GM18861 (cell line): ENCODE measurements around the gene MAP7D3.

Experiments
- ATAC-seq: cut with Tn5 transposase; IDR thresholded peaks from one replicate; pipeline ENCODE4 v1.9.1; 2021; ENCODE audit not compliant: unreplicated experiment

MAP7D3 gene

GRCh38 chrX:136206916-136207315 lies 44.3 kb downstream of the MAP7D3 start:
- ATAC-seq = no peak

GRCh38 chrX:136205882-136206380 lies 45.3 kb downstream of the MAP7D3 start:
- no peak for ATAC-seq

GRCh38 chrX:136204571-136204970 lies 46.6 kb downstream of the MAP7D3 start:
- no peak for ATAC-seq

GRCh38 chrX:136203951-136204350 lies 47.2 kb downstream of the MAP7D3 start:
- ATAC-seq = no peak

- no peak for ATAC-seq
Measured at GRCh38 chrX:136203438-136203837, 47.8 kb downstream of the MAP7D3 start.

GRCh38 chrX:136202889-136203288 lies 48.3 kb downstream of the MAP7D3 start:
- no peak for ATAC-seq

GRCh38 chrX:136201601-136202000 lies 49.6 kb downstream of the MAP7D3 start:
- ATAC-seq = no peak

GRCh38 chrX:136200466-136200865 lies 50.7 kb downstream of the MAP7D3 start:
- ATAC-seq = no peak

GRCh38 chrX:136199365-136199764 lies 51.8 kb downstream of the MAP7D3 start:
- ATAC-seq = no peak

- no peak for ATAC-seq
Measured at GRCh38 chrX:136198678-136199243, 52.4 kb downstream of the MAP7D3 start.

- ATAC-seq = no peak
Measured at GRCh38 chrX:136198010-136198409, 53.2 kb downstream of the MAP7D3 start.

- no peak for ATAC-seq
Measured at GRCh38 chrX:136196691-136197155, 54.5 kb downstream of the MAP7D3 start.

- ATAC-seq = no peak
Measured at GRCh38 chrX:136195247-136195646, 56.0 kb downstream of the MAP7D3 start.

GRCh38 chrX:136194536-136194935 lies 56.7 kb downstream of the MAP7D3 start:
- ATAC-seq = no peak

GRCh38 chrX:136193771-136194170 lies 57.4 kb downstream of the MAP7D3 start:
- no peak for ATAC-seq

- no peak for ATAC-seq
Measured at GRCh38 chrX:136192839-136193414, 58.3 kb downstream of the MAP7D3 start.

- ATAC-seq = no peak
Measured at GRCh38 chrX:136192135-136192534, 59.1 kb downstream of the MAP7D3 start.

GRCh38 chrX:136191171-136191570 lies 60.0 kb downstream of the MAP7D3 start:
- no peak for ATAC-seq

GRCh38 chrX:136190038-136190713 lies 61.0 kb downstream of the MAP7D3 start:
- ATAC-seq = no peak

- ATAC-seq = no peak
Measured at GRCh38 chrX:136189222-136189621, 62.0 kb downstream of the MAP7D3 start.

- ATAC-seq = no peak
Measured at GRCh38 chrX:136186023-136186413, 65.2 kb downstream of the MAP7D3 start.

GRCh38 chrX:136185401-136186022 lies 65.7 kb downstream of the MAP7D3 start:
- ATAC-seq = no peak
